Epithelial cell of proximal tubule (primary cell): ENCODE results near the gene TADA2B. TPM values are rescaled to one million over a fixed set of nuclear protein-coding genes. Genes with fewer than 3 reads are reported as not detected.

Experiments used
- DNase-seq: peaks from one replicate; pipeline ENCODE4 v3.0.0-alpha.2; 2011; ENCODE audit warnings: low read depth
- H3K4me3 ChIP-seq: 2 replicates; pipeline ENCODE4 v1.5.1; 2011; ENCODE audit warnings: low read depth, mild to moderate bottlenecking, low read length
- CTCF ChIP-seq: conservative IDR thresholded peaks from 2 replicates; pipeline ENCODE4 v1.5.1; 2012; ENCODE audit warnings: low read depth, mild to moderate bottlenecking, low read length
- total RNA-seq: library from RNA; depleted of rRNA; stranded (reverse); fragments of >200 nt; gene quantifications from 2 replicates; pipeline ENCODE4 v1.2.3, GENCODE V29; 2015

The TADA2B gene
- total RNA-seq, 1 donor from 2014 or later = 15.2 TPM

GRCh38 chr4:7055990-7056325 is 12.8 kb downstream of the TADA2B start:
- no peak overlapping the region for H3K4me3 ChIP-seq

GRCh38 chr4:7058792-7059191 is 15.6 kb downstream of the TADA2B start:
- TF ChIP-seq CTCF = no peak
- DNase-seq = no peak
- H3K4me3 ChIP-seq = no peak overlapping the region

More at GRCh38 chr4:7055990-7056325, 12.8 kb downstream of the TADA2B start:
- no peak for DNase-seq
- no peak for TF ChIP-seq CTCF

- no peak for TF ChIP-seq CTCF
- H3K4me3 ChIP-seq = no peak overlapping the region
- no peak for DNase-seq
Observed at GRCh38 chr4:7059662-7060061, 16.5 kb downstream of the TADA2B start.

GRCh38 chr4:7060346-7061150 is 17.4 kb downstream of the TADA2B start:
- DNase-seq = no peak
- H3K4me3 ChIP-seq = no peak overlapping the region
- no peak for TF ChIP-seq CTCF

GRCh38 chr4:7061815-7062214 is 18.6 kb downstream of the TADA2B start:
- no peak for DNase-seq
- no peak overlapping the region for H3K4me3 ChIP-seq
- TF ChIP-seq CTCF = no peak

- no peak for DNase-seq
- TF ChIP-seq CTCF = no peak
- H3K4me3 ChIP-seq = no peak overlapping the region
Observed at GRCh38 chr4:7062816-7063215, 19.6 kb downstream of the TADA2B start.

GRCh38 chr4:7063362-7063761 is 20.2 kb downstream of the TADA2B start:
- H3K4me3 ChIP-seq = no peak overlapping the region
- TF ChIP-seq CTCF = no peak
- no peak for DNase-seq
